Tibial nerve (tissue), 4 donors: ENCODE results near the gene PPP2R5D. TPM values are rescaled to one million over a fixed set of nuclear protein-coding genes. Genes with fewer than 3 reads are reported as not detected.
A peak's percentile ranks its signal among the peaks of the same experiment; 100 is the strongest.

Experiments used
- DNase-seq, 2 donors: peaks; one replicate each; pipeline ENCODE4 v3.0.0-alpha.2; 2019; ENCODE audit warnings: low spot score in 2 of 2
- H3K27ac ChIP-seq, 4 donors: fragments of 200-600 bp; sonication (generic) in 3 of 4; one replicate each; pipeline ENCODE4 v1.5.1; 2017 to 2019; ENCODE audit warnings: mild to moderate bottlenecking in 1 of 4
- H3K27me3 ChIP-seq, 2 donors: fragments of 200-600 bp; sonication (generic) in 1 of 2; one replicate each; pipeline versions ENCODE4 v1.5.1 to v1.6.0; 2017 to 2019
- H3K36me3 ChIP-seq, 3 donors: fragments of 200-600 bp; sonication (generic); one replicate each; pipeline ENCODE4 v1.5.1; 2018 to 2019
- H3K4me1 ChIP-seq, 4 donors: fragments of 200-600 bp; sonication (generic) in 3 of 4; one replicate each; pipeline ENCODE4 v1.5.1; 2017 to 2019
- H3K4me3 ChIP-seq, 4 donors: fragments of 200-600 bp; sonication (generic) in 3 of 4; one replicate each; pipeline ENCODE4 v1.5.1; 2017 to 2019; ENCODE audit warnings: mild to moderate bottlenecking in 1 of 4, moderate library complexity in 1 of 4
- H3K9me3 ChIP-seq, 4 donors: fragments of 200-600 bp; sonication (generic) in 3 of 4; one replicate each; pipeline ENCODE4 v1.5.1; 2017 to 2019
- CTCF ChIP-seq, 5 experiments: fragments of 200-600 bp in 3 of 5; fragments of 450-650 bp in 2 of 5; sonication (generic) in 3 of 5; IDR thresholded peaks; one replicate each; pipeline ENCODE4 v1.5.1; 2016 to 2019; ENCODE audit warnings: antibody characterized with exemption in 5 of 5, mild to moderate bottlenecking in 3 of 5, moderate library complexity in 2 of 5
- EP300 ChIP-seq, 2 donors: sonication (generic); formaldehyde crosslinking; IDR thresholded peaks; one replicate each; pipeline ENCODE4 v1.6.1; 2017; ENCODE audit warnings: antibody characterized with exemption in 2 of 2, mild to moderate bottlenecking in 1 of 2
- POLR2A ChIP-seq, 2 donors: fragments of 450-650 bp; IDR thresholded peaks; one replicate each; pipeline ENCODE4 v1.6.1; 2017; ENCODE audit warnings: antibody characterized with exemption in 2 of 2, mild to moderate bottlenecking in 2 of 2, moderate library complexity in 2 of 2
- WGBS, 2 donors: methylation state at CpG; one replicate each; pipeline ENCODE4 v1.1.5; 2018; 5-methylcytosine and 5-hydroxymethylcytosine counted together
- total RNA-seq, 4 donors: library from RNA; depleted of rRNA; stranded (reverse); fragments of >200 nt; gene quantifications; one replicate each; pipeline ENCODE4 v1.1.0, GENCODE V29; 2016

The PPP2R5D gene
- total RNA-seq, 4 donors from 2014 or later, result 25.8 to 54.6 (median 48.3) TPM

GRCh38 chr6:42961020-42961470, 23.3 kb upstream of the PPP2R5D start:
- peak overlapping the region; percentile 23 to 53 (median 44) for H3K4me3 ChIP-seq
- H3K36me3 ChIP-seq, result peaks cover 0 to 45% (median 3%) of the 10 kb centered on the region in 3 donors
- TF ChIP-seq POLR2A (IDR thresholded peaks at IDR 0.05) (no peak), EP300 (IDR thresholded peaks at IDR 0.05) (no peak), CTCF (IDR thresholded peaks at IDR 0.05) (no peak)
- peaks cover 0 to 8% of the 10 kb centered on the region in 2 donors for H3K27me3 ChIP-seq
- no peaks in the 10 kb centered on the region for H3K9me3 ChIP-seq
- no peak overlapping the region for H3K27ac ChIP-seq
- peaks cover 0 to 17% (median 12%) of the 10 kb centered on the region in 4 donors for H3K4me1 ChIP-seq
- DNase-seq, result no peak
- 24 to 48% methylated on average over 8 to 15 of the region's 15 CpGs for WGBS, 2 donors

- peaks cover 0 to 8% of the 10 kb centered on the region in 2 donors for H3K27me3 ChIP-seq
- no peaks in the 10 kb centered on the region for H3K9me3 ChIP-seq
- H3K4me1 ChIP-seq, result peaks cover 0 to 17% (median 12%) of the 10 kb centered on the region in 4 donors
- H3K27ac ChIP-seq, result no peak overlapping the region
- DNase-seq, result no peak
- WGBS, 2 donors, result 86 to 89% methylated on average over 12 of the region's 12 CpGs
- H3K4me3 ChIP-seq, result no peak overlapping the region
- H3K36me3 ChIP-seq, result peaks cover 0 to 55% (median 7%) of the 10 kb centered on the region in 3 donors
- no peak for TF ChIP-seq EP300 (IDR thresholded peaks at IDR 0.05)
- TF ChIP-seq POLR2A (IDR thresholded peaks at IDR 0.05), result no peak
- no peak for TF ChIP-seq CTCF (IDR thresholded peaks at IDR 0.05)
These were observed 22.3 kb upstream of the PPP2R5D start for GRCh38 chr6:42962096-42962495.

- no peak overlapping the region for H3K4me3 ChIP-seq
- no peak overlapping the region for H3K27ac ChIP-seq
- peaks cover 0 to 17% (median 12%) of the 10 kb centered on the region in 4 donors for H3K4me1 ChIP-seq
- no peaks in the 10 kb centered on the region for H3K9me3 ChIP-seq
- peaks cover 0 to 8% of the 10 kb centered on the region in 2 donors for H3K27me3 ChIP-seq
- peaks cover 0 to 60% (median 7%) of the 10 kb centered on the region in 3 donors for H3K36me3 ChIP-seq
- no peak for DNase-seq
- TF ChIP-seq POLR2A (IDR thresholded peaks at IDR 0.05), result no peak
- TF ChIP-seq EP300 (IDR thresholded peaks at IDR 0.05), result no peak
- TF ChIP-seq CTCF (IDR thresholded peaks at IDR 0.05), result no peak
- 84 to 89% methylated on average over 13 of the region's 13 CpGs for WGBS, 2 donors
These were observed 21.7 kb upstream of the PPP2R5D start for GRCh38 chr6:42962502-42963178.

GRCh38 chr6:42963179-42963854, 21.1 kb upstream of the PPP2R5D start:
- Histone ChIP-seq H3K27me3 (peaks cover 0 to 8% of the 10 kb centered on the region in 2 donors), H3K27ac (no peak overlapping the region), H3K36me3 (peaks cover 0 to 67% (median 7%) of the 10 kb centered on the region in 3 donors), H3K9me3 (no peaks in the 10 kb centered on the region), H3K4me3 (no peak overlapping the region), H3K4me1 (peaks cover 0 to 17% (median 12%) of the 10 kb centered on the region in 4 donors)
- DNase-seq, result no peak
- WGBS, 2 donors, result 73 to 80% methylated on average over 8 to 12 of the region's 12 CpGs
- TF ChIP-seq CTCF (IDR thresholded peaks at IDR 0.05) (no peak), EP300 (IDR thresholded peaks at IDR 0.05) (no peak), POLR2A (IDR thresholded peaks at IDR 0.05) (no peak)
